Uterus (tissue), 2 donors: ENCODE results near the gene SRCAP.

Experiments used
- POLR2A ChIP-seq, 2 donors: fragments of 450-650 bp; IDR thresholded peaks; one replicate each; pipeline ENCODE4 v1.6.1; 2016; ENCODE audit warnings: antibody characterized with exemption in 2 of 2, mild to moderate bottlenecking in 1 of 2, moderate library complexity in 1 of 2
- TF ChIP-seq, protein P1 (sequence below), 4 experiments: fragments of 200-600 bp in 2 of 4; fragments of 450-650 bp in 2 of 4; sonication (generic) in 2 of 4; IDR thresholded peaks; one replicate each; pipeline ENCODE4 v1.5.1; 2016 to 2019; ENCODE audit warnings: antibody characterized with exemption in 4 of 4, mild to moderate bottlenecking in 2 of 4, moderate library complexity in 1 of 4

DNA sequence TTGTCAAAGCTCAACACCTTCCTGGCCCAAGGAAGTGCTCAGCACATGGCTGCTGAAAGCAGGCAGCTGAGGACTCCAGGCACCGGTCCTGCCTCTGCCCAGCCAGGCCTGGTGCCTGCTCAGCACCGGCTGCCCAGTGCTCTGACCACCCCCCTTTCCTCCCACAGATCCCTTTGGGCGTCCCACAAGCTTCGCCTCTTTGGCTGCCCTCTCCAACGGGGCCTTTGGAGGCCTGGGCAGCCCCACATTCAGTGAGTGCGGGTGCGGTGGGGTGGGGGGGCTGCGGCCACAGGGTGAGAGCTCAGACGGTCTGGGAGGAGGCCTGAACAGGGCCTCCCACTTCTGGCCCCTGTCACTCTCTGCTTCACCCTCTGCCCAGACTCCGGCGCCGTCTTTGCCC, 30.6 kb upstream of the SRCAP start:
- TF ChIP-seq POLR2A (IDR thresholded peaks at IDR 0.05), result no peak
- TF ChIP-seq, protein P1, sequence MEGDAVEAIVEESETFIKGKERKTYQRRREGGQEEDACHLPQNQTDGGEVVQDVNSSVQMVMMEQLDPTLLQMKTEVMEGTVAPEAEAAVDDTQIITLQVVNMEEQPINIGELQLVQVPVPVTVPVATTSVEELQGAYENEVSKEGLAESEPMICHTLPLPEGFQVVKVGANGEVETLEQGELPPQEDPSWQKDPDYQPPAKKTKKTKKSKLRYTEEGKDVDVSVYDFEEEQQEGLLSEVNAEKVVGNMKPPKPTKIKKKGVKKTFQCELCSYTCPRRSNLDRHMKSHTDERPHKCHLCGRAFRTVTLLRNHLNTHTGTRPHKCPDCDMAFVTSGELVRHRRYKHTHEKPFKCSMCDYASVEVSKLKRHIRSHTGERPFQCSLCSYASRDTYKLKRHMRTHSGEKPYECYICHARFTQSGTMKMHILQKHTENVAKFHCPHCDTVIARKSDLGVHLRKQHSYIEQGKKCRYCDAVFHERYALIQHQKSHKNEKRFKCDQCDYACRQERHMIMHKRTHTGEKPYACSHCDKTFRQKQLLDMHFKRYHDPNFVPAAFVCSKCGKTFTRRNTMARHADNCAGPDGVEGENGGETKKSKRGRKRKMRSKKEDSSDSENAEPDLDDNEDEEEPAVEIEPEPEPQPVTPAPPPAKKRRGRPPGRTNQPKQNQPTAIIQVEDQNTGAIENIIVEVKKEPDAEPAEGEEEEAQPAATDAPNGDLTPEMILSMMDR (IDR thresholded peaks at IDR 0.05), result no peak
